BLaER1 (cell line): ENCODE measurements around the gene PDE9A.

Source experiments
- H3K27ac ChIP-seq: shearing (Covaris generic); formaldehyde crosslinking; 2 replicates; pipeline ENCODE4 v1.8.1; 2022
- H3K27me3 ChIP-seq: shearing (Covaris generic); formaldehyde crosslinking; 2 replicates; pipeline ENCODE4 v1.8.1; 2022
- H3K36me3 ChIP-seq: shearing (Covaris generic); formaldehyde crosslinking; 2 replicates; pipeline ENCODE4 v1.8.1; 2022
- H3K4me1 ChIP-seq: shearing (Covaris generic); formaldehyde crosslinking; 2 replicates; pipeline ENCODE4 v1.8.1; 2022
- H3K4me2 ChIP-seq: shearing (Covaris generic); formaldehyde crosslinking; 2 replicates; pipeline ENCODE4 v1.8.1; 2022
- H3K4me3 ChIP-seq: shearing (Covaris generic); formaldehyde crosslinking; 2 replicates; pipeline ENCODE4 v1.8.1; 2022
- H3K9ac ChIP-seq: shearing (Covaris generic); formaldehyde crosslinking; 2 replicates; pipeline ENCODE4 v1.8.1; 2022
- H3K9me3 ChIP-seq: shearing (Covaris generic); formaldehyde crosslinking; 2 replicates; pipeline ENCODE4 v1.8.1; 2022
- H4K20me1 ChIP-seq: shearing (Covaris generic); formaldehyde crosslinking; 2 replicates; pipeline ENCODE4 v1.8.1; 2022
- Cebpa-rat ChIP-seq: shearing (Covaris generic); IDR thresholded peaks from 2 replicates; pipeline ENCODE4 v1.8.1; 2022

The PDE9A gene

DNA sequence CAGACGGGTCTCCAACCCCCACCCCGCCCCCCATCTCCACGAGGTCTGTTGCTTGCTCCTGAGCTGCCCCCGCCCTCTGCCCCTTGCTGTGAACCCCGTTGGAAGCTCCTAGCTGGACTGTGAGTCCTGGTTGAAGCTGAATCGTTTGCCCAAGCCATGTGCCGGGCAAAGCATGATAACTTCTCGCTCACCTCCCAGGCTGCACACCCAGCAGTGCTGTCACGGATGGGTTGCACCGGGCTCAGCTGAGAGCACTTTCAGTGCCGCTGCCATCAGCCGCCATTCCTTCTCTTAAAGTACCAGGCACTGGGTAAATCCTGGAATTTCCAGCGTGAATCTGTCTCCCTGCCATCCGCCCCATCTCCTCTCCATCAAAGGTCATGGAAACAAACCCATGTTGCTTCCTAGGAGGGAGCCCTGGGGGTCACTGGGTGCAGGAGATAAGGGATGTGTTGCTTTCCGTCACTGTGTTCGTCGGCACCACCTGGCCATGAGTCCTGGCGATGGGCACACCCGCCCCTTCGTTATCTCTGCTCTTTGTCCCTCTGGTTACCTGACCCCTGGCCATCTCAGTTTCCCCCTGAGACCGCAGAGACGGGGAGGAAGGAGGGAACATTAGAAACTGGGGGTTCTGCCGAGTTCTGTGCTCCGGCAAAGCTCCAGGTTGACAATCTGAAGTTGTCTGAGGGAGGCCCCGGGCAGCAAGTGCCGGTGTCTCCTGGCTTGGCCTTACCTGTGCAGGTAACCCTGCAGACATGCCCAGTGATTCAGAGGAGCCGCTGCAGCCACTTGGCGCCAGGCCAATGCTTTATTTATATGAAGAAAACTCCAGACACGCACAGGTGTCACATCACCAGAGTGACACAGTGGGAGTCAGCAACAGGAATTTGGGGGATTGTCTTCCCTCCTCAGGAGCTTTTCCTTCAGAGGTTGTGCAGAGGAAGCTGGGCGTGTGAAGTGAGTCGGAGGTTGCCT, 2.7 kb downstream of the PDE9A start:
- Histone ChIP-seq H3K4me2 (peak overlapping the region; percentile 100; the same call in 1 of the 2 replicates), H3K27me3 (peaks cover 97% of the 10 kb centered on the region), H3K4me3 (no peak overlapping the region), H3K9ac (no peak overlapping the region), H4K20me1 (peaks cover 91% of the 10 kb centered on the region), H3K4me1 (peaks cover 80% of the 10 kb centered on the region), H3K9me3 (no peaks in the 10 kb centered on the region), H3K27ac (no peak overlapping the region), H3K36me3 (no peaks in the 10 kb centered on the region)
- no peak for TF ChIP-seq Cebpa-rat

GRCh38 chr21:42656872-42657271, 3.5 kb downstream of the PDE9A start:
- no peak for TF ChIP-seq Cebpa-rat
- H3K4me3 ChIP-seq, result no peak overlapping the region
- no peaks in the 10 kb centered on the region for H3K36me3 ChIP-seq
- peaks cover 88% of the 10 kb centered on the region for H4K20me1 ChIP-seq
- H3K9ac ChIP-seq, result no peak overlapping the region
- H3K9me3 ChIP-seq, result no peaks in the 10 kb centered on the region
- peaks cover 88% of the 10 kb centered on the region for H3K4me1 ChIP-seq
- H3K27ac ChIP-seq, result no peak overlapping the region
- H3K27me3 ChIP-seq, result peaks cover 89% of the 10 kb centered on the region
- peak overlapping the region; percentile 77 for H3K4me2 ChIP-seq

DNA sequence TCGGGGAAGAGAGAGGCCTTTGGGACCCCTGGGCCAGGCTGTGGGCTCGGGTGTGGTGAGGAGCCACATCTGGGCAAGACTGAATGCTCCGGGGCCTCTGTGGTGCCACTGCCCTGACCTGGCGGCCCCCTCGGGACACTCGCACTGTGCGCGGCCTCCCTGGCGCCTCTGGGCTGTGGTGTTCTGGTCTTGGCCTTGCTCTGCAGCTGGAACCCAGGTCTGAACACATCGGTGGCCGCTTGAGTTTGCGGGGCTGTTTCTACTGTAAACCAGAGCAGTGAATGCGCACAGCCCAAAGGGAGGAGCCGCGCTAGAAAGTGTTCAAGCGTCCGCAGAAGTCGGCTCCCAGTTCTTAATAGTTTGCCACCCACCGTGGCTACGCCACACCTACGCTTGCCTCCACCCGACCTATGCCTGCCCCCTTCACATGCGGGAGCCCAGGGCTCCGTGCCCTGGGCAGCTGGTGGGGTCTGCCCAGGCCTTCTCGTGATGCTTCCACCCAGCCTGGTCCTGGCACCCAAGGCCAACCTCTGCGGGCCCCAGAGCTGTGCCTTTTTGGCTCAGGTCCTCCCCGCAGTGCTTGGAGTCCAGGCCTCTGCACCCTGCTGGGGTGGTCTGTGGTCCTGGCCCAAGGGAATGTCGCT, 4.4 kb downstream of the PDE9A start:
- Histone ChIP-seq H3K4me1 (peaks cover 90% of the 10 kb centered on the region), H3K4me3 (0 out of 2 replicates have a peak overlapping the region, but pooled peaks have one; percentile 18), H3K36me3 (no peaks in the 10 kb centered on the region), H3K4me2 (peak overlapping the region; percentile 77), H4K20me1 (peaks cover 84% of the 10 kb centered on the region), H3K27ac (no peak overlapping the region), H3K9me3 (no peaks in the 10 kb centered on the region), H3K27me3 (peaks cover 86% of the 10 kb centered on the region), H3K9ac (no peak overlapping the region)
- TF ChIP-seq Cebpa-rat, result no peak

GRCh38 chr21:42658320-42659105, 5.1 kb downstream of the PDE9A start:
- TF ChIP-seq Cebpa-rat, result no peak
- Histone ChIP-seq H3K27me3 (peaks cover 88% of the 10 kb centered on the region), H3K9ac (no peak overlapping the region), H3K4me3 (no peak overlapping the region), H3K27ac (no peak overlapping the region), H3K36me3 (no peaks in the 10 kb centered on the region), H3K4me1 (peaks cover 92% of the 10 kb centered on the region), H3K9me3 (no peaks in the 10 kb centered on the region), H4K20me1 (peaks cover 85% of the 10 kb centered on the region), H3K4me2 (peak overlapping the region; percentile 77)

DNA sequence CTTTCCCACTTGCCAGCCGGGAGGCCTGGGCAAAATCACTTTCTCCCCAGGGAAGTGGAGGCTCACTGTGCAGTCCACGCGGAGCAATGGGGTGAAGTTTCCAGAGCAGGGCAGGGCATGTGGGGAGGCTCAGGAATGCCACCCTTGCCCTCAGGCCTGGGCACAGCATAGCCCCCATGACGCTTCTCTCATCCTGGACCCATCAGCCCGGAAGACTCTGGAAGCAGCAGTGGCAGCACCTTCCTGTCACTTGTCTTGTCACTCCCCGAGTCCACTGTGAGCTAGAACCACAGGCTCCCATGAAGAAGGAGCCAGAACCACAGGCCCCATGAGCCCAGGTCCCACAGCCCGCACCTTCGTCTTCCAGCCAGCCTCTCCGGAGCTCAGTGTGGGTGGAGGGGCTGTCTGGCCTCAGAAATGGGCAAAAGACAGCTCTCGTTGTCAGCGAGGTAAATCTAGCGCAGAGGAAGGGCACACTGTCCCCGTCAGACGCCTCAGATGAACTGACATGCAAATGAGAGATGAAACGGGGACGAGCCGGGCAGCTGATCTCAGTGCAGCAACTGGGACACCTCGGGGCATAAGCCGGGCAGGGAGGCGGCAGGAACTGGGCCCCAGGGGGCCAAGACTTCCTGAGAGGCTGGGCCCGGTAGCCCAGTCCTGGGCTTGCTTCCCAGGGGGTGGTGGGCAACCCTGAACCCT, 6.1 kb downstream of the PDE9A start:
- no peak for TF ChIP-seq Cebpa-rat
- H3K4me1 ChIP-seq, result peaks cover 95% of the 10 kb centered on the region
- no peaks in the 10 kb centered on the region for H3K9me3 ChIP-seq
- H3K9ac ChIP-seq, result no peak overlapping the region
- H4K20me1 ChIP-seq, result peaks cover 87% of the 10 kb centered on the region
- H3K27me3 ChIP-seq, result peaks cover 89% of the 10 kb centered on the region
- no peaks in the 10 kb centered on the region for H3K36me3 ChIP-seq
- H3K4me3 ChIP-seq, result peak overlapping the region; percentile 19; the same call in 1 of the 2 replicates
- H3K27ac ChIP-seq, result no peak overlapping the region
- peak overlapping the region; percentile 77 for H3K4me2 ChIP-seq

DNA sequence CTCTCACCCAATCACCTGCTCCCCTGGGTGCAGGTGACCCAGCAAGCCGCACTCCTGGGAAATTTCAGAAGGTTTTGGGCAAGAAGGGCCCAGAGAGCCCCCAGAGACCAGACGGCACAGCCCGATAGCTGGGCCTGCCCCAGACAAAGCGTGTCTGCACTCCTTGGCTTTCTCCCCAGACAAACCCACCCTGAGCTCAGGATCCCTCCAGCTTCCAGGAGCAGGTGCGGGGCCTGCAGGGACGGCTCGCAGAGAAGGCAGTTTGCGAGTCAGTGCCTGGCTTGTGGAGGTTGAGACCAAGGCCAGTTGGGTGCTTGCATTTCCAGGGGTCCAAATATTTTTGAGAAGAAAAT, 6.7 kb downstream of the PDE9A start:
- Histone ChIP-seq H3K9me3 (no peaks in the 10 kb centered on the region), H3K4me2 (peak overlapping the region; percentile 77), H3K27ac (no peak overlapping the region), H3K4me1 (peaks cover 95% of the 10 kb centered on the region), H3K27me3 (peaks cover 89% of the 10 kb centered on the region), H3K9ac (no peak overlapping the region), H3K4me3 (peak overlapping the region; percentile 19; the same call in 1 of the 2 replicates), H3K36me3 (no peaks in the 10 kb centered on the region), H4K20me1 (peaks cover 84% of the 10 kb centered on the region)
- TF ChIP-seq Cebpa-rat, result no peak

GRCh38 chr21:42661688-42662429, 8.4 kb downstream of the PDE9A start:
- H3K36me3 ChIP-seq, result no peaks in the 10 kb centered on the region
- no peak overlapping the region for H3K4me3 ChIP-seq
- TF ChIP-seq Cebpa-rat, result no peak
- no peak overlapping the region for H3K9ac ChIP-seq
- H3K27me3 ChIP-seq, result peaks cover 89% of the 10 kb centered on the region
- no peaks in the 10 kb centered on the region for H3K9me3 ChIP-seq
- peak overlapping the region; percentile 76 for H3K4me2 ChIP-seq
- peaks cover 79% of the 10 kb centered on the region for H4K20me1 ChIP-seq
- peaks cover 91% of the 10 kb centered on the region for H3K4me1 ChIP-seq
- no peak overlapping the region for H3K27ac ChIP-seq

DNA sequence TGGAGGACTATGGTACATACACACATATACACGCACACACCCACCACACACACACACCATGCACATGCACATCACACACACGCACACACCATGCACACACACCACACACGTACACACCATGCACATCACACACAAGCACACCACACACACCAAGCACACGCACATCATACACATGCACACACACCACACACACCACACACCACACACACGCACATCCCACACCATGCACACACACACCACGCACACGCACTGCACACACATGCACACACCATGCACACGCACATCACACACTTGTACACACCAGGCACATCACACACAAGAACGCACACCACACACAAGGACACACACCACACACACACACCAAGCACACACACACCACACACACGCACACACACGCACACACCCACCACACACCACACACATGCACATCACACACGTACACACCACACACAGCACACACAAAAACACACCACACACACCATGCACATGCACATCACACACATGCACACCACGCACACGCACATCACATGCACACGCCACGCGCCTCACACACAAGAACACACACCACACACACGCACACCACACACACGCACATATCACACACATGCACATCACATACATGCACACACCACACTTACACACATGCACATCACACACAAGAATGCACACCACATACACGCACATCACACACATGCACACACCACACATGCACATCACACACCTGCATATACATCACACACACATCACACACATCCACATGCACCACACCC, 9.2 kb downstream of the PDE9A start:
- H3K27me3 ChIP-seq, result peaks cover 89% of the 10 kb centered on the region
- peaks cover 75% of the 10 kb centered on the region for H4K20me1 ChIP-seq
- H3K27ac ChIP-seq, result no peak overlapping the region
- H3K4me3 ChIP-seq, result no peak overlapping the region
- peak overlapping the region; percentile 76 for H3K4me2 ChIP-seq
- H3K36me3 ChIP-seq, result no peaks in the 10 kb centered on the region
- no peaks in the 10 kb centered on the region for H3K9me3 ChIP-seq
- peaks cover 91% of the 10 kb centered on the region for H3K4me1 ChIP-seq
- TF ChIP-seq Cebpa-rat, result no peak
- no peak overlapping the region for H3K9ac ChIP-seq
